CD4-positive, alpha-beta T cell treated with Interleukin-21 for 1 hour (primary cell): ENCODE measurements around the gene NT5M.

Experiments used
- DNase-seq: peaks from one replicate; pipeline ENCODE4 v3.0.0-alpha.2; 2020

NT5M gene

DNA sequence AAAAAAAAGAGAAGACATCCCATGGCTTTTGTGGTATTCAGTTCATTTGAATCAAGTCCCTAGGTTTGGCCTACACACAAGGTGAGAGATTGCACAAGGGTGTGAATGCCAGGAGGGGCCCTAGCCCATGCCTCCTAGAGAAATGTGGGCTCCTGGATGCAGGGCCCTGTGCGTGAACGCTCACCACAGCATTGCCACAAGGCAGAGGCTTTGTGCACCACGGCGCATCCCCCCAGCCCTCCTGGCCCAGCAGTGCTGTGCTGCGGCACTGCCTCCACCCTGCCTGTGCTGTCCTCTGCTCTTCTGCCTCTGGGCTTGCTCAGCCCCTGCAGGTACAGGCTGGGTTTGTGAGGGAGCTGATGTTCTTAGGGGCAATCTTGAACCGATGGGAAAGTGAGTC lies 92.7 kb downstream of the NT5M start:
- no peak for DNase-seq
